HepG2 (cell line): ENCODE data around the gene DCAKD. TPM values are rescaled to one million over a fixed set of nuclear protein-coding genes. Genes with fewer than 3 reads are reported as not detected.

Source experiments
- ATAC-seq: fragments of 200-7000 bp; cut with Tn5 transposase; 3 replicates; pipeline ENCODE4 v1.9.1; 2020; ENCODE audit warnings: mild to moderate bottlenecking, moderate library complexity
- BruUV-seq: library from RNA; stranded (reverse); fragments of 400-500 nt; replicated peaks from 2 replicates; lab custom pipeline; 2021; lab: Mats Ljungman, UMichigan
- CTCF ChIA-PET: fragments of 300-600 bp; formaldehyde crosslinking; extraction: SDS; loops from one replicate; lab custom pipeline; 2021; ENCODE audit warnings: low total read pairs, inconsistent platforms, low intra/inter-chr PET ratio; lab: Yijun Ruan, JAX
- POLR2A ChIA-PET: fragments of 350-600 bp; sonication (Branson Sonifier 250); formaldehyde crosslinking; loops from one replicate; lab custom pipeline; 2020; ENCODE audit warnings: antibody characterized with exemption, inconsistent platforms; lab: Yijun Ruan, JAX
- DNase-seq: peaks from one replicate; pipeline ENCODE4 v3.0.0-alpha.2; 2015; ENCODE audit warnings: low spot score
- FAIRE-seq: peaks from 3 replicates; lab custom pipeline; 2011; peaks lifted over from hg19 to GRCh38; lab: Jason Lieb, UNC
- H2AFZ ChIP-seq: one replicate; pipeline ENCODE4 v1.6.1; 2011; ENCODE audit warnings: low read length, inconsistent platforms
- H3K27ac ChIP-seq: fragments of 300-600 bp; 3 replicates; pipeline ENCODE4 v1.8.0; 2011; ENCODE audit warnings: mixed run types, mild to moderate bottlenecking, mixed read lengths, low read length, inconsistent platforms; ENCODE audit not compliant: insufficient read depth; ENCODE audit errors: extremely low read length
- H3K27me3 ChIP-seq, 2 experiments: fragments of 200-600 bp in 1 of 2; 2 replicates in 1 of 2; 3 replicates in 1 of 2; pipeline versions ENCODE4 v1.6.0 to v1.8.0; 2011; ENCODE audit warnings: low read length in 2 of 2, mild to moderate bottlenecking in 2 of 2, moderate library complexity in 2 of 2, inconsistent platforms in 1 of 2; ENCODE audit not compliant: insufficient read depth in 2 of 2, control insufficient read depth in 1 of 2
- H3K36me3 ChIP-seq, 2 experiments: fragments of 200-600 bp in 1 of 2; replicated peaks in 1 of 2; 2 replicates in 1 of 2; 3 replicates in 1 of 2; pipeline versions ENCODE4 v1.5.1 to v1.8.0; 2011; ENCODE audit warnings: low read length in 2 of 2, inconsistent platforms in 1 of 2; ENCODE audit not compliant: insufficient read depth in 2 of 2, control insufficient read depth in 1 of 2
- H3K4me1 ChIP-seq: 2 replicates; pipeline ENCODE4 v1.5.1; 2012; ENCODE audit warnings: low read length, inconsistent platforms; ENCODE audit not compliant: insufficient read depth
- H3K4me2 ChIP-seq: 2 replicates; pipeline ENCODE4 v1.6.0; 2011; ENCODE audit warnings: low read depth, low read length, inconsistent platforms
- H3K4me3 ChIP-seq, 3 experiments: fragments of 200-600 bp in 1 of 3; sonication (generic), shearing (Covaris generic) in 1 of 3; replicated peaks in 1 of 3; 2 replicates each; pipeline ENCODE4 v1.5.1; 2011 to 2016; ENCODE audit warnings: low read length in 3 of 3, inconsistent platforms in 2 of 3, low read depth in 2 of 3, mild to moderate bottlenecking in 2 of 3, control low read depth in 1 of 3, mixed read lengths in 1 of 3; ENCODE audit not compliant: insufficient read depth in 1 of 3
- H3K79me2 ChIP-seq: one replicate; pipeline ENCODE4 v1.6.1; 2011; ENCODE audit warnings: low read length, inconsistent platforms; ENCODE audit not compliant: insufficient read depth
- H3K9ac ChIP-seq: 2 replicates; pipeline ENCODE4 v1.6.0; 2011; ENCODE audit warnings: mild to moderate bottlenecking, low read depth, low read length, inconsistent platforms; ENCODE audit not compliant: insufficient read depth
- H3K9me3 ChIP-seq: 2 replicates; pipeline ENCODE4 v1.5.1; 2012; ENCODE audit warnings: mild to moderate bottlenecking, low read length
- H4K20me1 ChIP-seq: 2 replicates; pipeline ENCODE4 v1.6.0; 2011; ENCODE audit warnings: inconsistent platforms, mild to moderate bottlenecking, low read length, moderate library complexity; ENCODE audit not compliant: insufficient read depth
- ADNP ChIP-seq: sonication (generic); formaldehyde crosslinking; IDR thresholded peaks from 2 replicates; pipeline ENCODE4 v1.4.0; 2020; ENCODE audit warnings: missing genetic modification reagents
- SMAD3 ChIP-seq: sonication (generic); formaldehyde crosslinking; IDR thresholded peaks from 2 replicates; pipeline ENCODE4 v1.4.0; 2020; ENCODE audit warnings: missing genetic modification reagents
- ZFX ChIP-seq: sonication (generic); formaldehyde crosslinking; IDR thresholded peaks from 2 replicates; pipeline ENCODE4 v1.4.0; 2020; ENCODE audit warnings: mild to moderate bottlenecking, low read depth, missing genetic modification reagents, moderate library complexity
- ZNF263 ChIP-seq: sonication (generic); formaldehyde crosslinking; IDR thresholded peaks from 2 replicates; pipeline ENCODE4 v1.4.0; 2020; ENCODE audit warnings: missing genetic modification reagents
- ZNF484 ChIP-seq: sonication (generic); formaldehyde crosslinking; IDR thresholded peaks from 2 replicates; pipeline ENCODE4 v1.5.1; 2020; ENCODE audit warnings: mild to moderate bottlenecking, low read depth, missing genetic modification reagents, borderline replicate concordance
- ZNF646 ChIP-seq: sonication (generic); formaldehyde crosslinking; IDR thresholded peaks from 2 replicates; pipeline ENCODE4 v1.9.0; 2021; ENCODE audit warnings: mild to moderate bottlenecking, missing genetic modification reagents
- ZZZ3 ChIP-seq: sonication (generic); formaldehyde crosslinking; IDR thresholded peaks from 2 replicates; pipeline ENCODE4 v1.4.0; 2020; ENCODE audit warnings: missing genetic modification reagents, mild to moderate bottlenecking, borderline replicate concordance
- WGBS: methylation state at CpG from one replicate; pipeline ENCODE4 v1.1.6; 2017; ENCODE audit warnings: low lambda C conversion rate; 5-methylcytosine and 5-hydroxymethylcytosine counted together
- in situ Hi-C: cut with HindIII; loops from 2 replicates; pipeline ENCODE4 v1.10.0; 2017; ENCODE audit warnings: low pct_unique_long_range_greater_than_20kb; ENCODE audit not compliant: extremely low pct_ligation_motif_present
- intact Hi-C: fragments of 100-400 bp; cut with micrococcal nuclease; formaldehyde crosslinking; loops from one replicate; pipeline ENCODE4 v1.10.0; 2022; ENCODE audit not compliant: unreplicated experiment
- polyA plus RNA-seq, 8 experiments: library from polyadenylated mRNA; depleted of rRNA in 3 of 8; stranded (reverse) in 7 of 8; unstranded in 1 of 8; fragments of >200 nt; fragmentation: Illumina TruSeq in 4 of 8; extraction: Trizol in 4 of 8; gene quantifications; 2 replicates each; pipeline versions ENCODE4 v1.2.1 to v1.2.3, GENCODE V29; 2011 to 2016; ENCODE audit warnings: low read depth in 4 of 8, missing spikeins in 1 of 8, mixed read lengths in 1 of 8; ENCODE audit not compliant: insufficient read depth in 1 of 8
- total RNA-seq, 5 experiments: library from RNA; depleted of rRNA; stranded (reverse); fragments of >200 nt; fragmentation: Illumina TruSeq; extraction: Trizol; gene quantifications; 2 replicates each; pipeline ENCODE4 v1.2.3, GENCODE V29; 2016; ENCODE audit warnings: low read depth in 1 of 5

Gene DCAKD
- total and polyA plus RNA-seq, 2 of the 13 experiments (the other 11 are each of a cell fraction or from before 2014, with no cell fraction given), result 25.9 to 29.2 TPM

GRCh38 chr17:45034599-45034998 lies 16.8 kb downstream of the DCAKD start:
- no peak overlapping the region for H3K27ac ChIP-seq
- H3K79me2 ChIP-seq, result peaks cover 10% of the 10 kb centered on the region
- no peak overlapping the region for H3K9ac ChIP-seq
- ChIA-PET CTCF (no interaction called here), POLR2A (interaction anchor here (1.6 kb wide), 1 partner anchor 26 kb away, joined by 6 read pairs; the partner anchor contains the start of gene NMT1)
- intact Hi-C loops, result no loop called here
- WGBS, result 98% methylated on average over 14 of the region's 14 CpGs
- no peaks in the 10 kb centered on the region for H4K20me1 ChIP-seq
- no peak overlapping the region for H3K4me2 ChIP-seq
- in situ Hi-C loops, result no loop called here
- H3K4me3 ChIP-seq, result no peak overlapping the region
- peaks cover 7 to 32% of the 10 kb centered on the region in 2 experiments; a peak in 4 of 5 replicates for H3K36me3 ChIP-seq
- FAIRE-seq (no peak), ATAC-seq (no peak), DNase-seq (no peak)
- no TSS peak for BruUV-seq
- no peaks in the 10 kb centered on the region for H3K9me3 ChIP-seq
- TF ChIP-seq ZZZ3, result no peak
- TF ChIP-seq SMAD3 (CRISPR knock-in tag), result no peak
- no peak for TF ChIP-seq ZNF484 (CRISPR knock-in tag)
- no peak for TF ChIP-seq ZFX (CRISPR knock-in tag)
- peaks cover 38% of the 10 kb centered on the region for H3K4me1 ChIP-seq
- no peak overlapping the region for H2AFZ ChIP-seq
- no peaks in the 10 kb centered on the region for H3K27me3 ChIP-seq

- BruUV-seq, result no TSS peak
- TF ChIP-seq ZNF646 (CRISPR knock-in tag) (no peak), ZNF263 (CRISPR knock-in tag) (0 out of 2 replicates have a peak, but pooled peaks have one; percentile 30), ADNP (CRISPR knock-in tag) (no peak)
- TF ChIP-seq, all 625 proteins: peak for 1
- Histone ChIP-seq H3K4me3 (no peak overlapping the region), H3K9ac (no peak overlapping the region), H3K27ac (no peak overlapping the region), H3K79me2 (no peaks in the 10 kb centered on the region), H3K4me2 (no peak overlapping the region), H3K27me3 (no peaks in the 10 kb centered on the region), H4K20me1 (no peaks in the 10 kb centered on the region), H3K4me1 (peaks cover 37% of the 10 kb centered on the region), H2AFZ (no peak overlapping the region), H3K9me3 (no peaks in the 10 kb centered on the region), H3K36me3 (peaks cover 7 to 32% of the 10 kb centered on the region in 2 experiments; a peak in 4 of 5 replicates)
- intact Hi-C loops, result no loop called here
- FAIRE-seq, result no peak
- DNase-seq, result no peak
- ChIA-PET CTCF (no interaction called here), POLR2A (interaction anchor here (0.7 to 0.8 kb wide), 2 partner anchors 36 to 130 kb away, joined by 3 read pairs; partner anchors contain the start of gene HEXIM2)
- no peak for ATAC-seq
- in situ Hi-C loops, result no loop called here
- 98% methylated on average over 9 of the region's 9 CpGs for WGBS
These were observed 19.3 kb downstream of the DCAKD start for GRCh38 chr17:45032174-45032541.
